ENCODE data around the gene DENND6A.

DNA sequence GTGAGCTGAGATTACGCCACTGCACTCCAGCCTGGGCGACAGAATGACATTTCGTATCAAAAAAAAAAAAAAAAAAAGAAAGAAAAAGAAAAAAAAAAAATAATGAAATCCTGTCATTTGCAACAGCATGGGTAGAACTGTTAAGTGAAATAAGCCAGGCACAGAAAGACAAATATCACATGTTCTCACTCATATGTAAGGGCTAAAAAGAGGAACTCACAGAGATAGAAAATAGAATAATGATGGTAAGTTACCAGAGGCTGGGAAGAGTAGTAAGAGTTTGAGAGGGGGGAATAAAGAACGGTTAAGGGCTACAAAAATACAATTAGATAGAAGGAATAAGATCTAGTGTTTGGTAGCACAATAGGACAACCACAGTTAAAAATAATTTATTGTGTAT, 19.7 kb downstream of the DENND6A start:
- TF ChIP-seq POLR2A (IDR thresholded peaks at IDR 0.05): no peak
- TF ChIP-seq EP300 (IDR thresholded peaks at IDR 0.05; ENCODE audit: low read depth): no peak
- TF ChIP-seq, protein P1, sequence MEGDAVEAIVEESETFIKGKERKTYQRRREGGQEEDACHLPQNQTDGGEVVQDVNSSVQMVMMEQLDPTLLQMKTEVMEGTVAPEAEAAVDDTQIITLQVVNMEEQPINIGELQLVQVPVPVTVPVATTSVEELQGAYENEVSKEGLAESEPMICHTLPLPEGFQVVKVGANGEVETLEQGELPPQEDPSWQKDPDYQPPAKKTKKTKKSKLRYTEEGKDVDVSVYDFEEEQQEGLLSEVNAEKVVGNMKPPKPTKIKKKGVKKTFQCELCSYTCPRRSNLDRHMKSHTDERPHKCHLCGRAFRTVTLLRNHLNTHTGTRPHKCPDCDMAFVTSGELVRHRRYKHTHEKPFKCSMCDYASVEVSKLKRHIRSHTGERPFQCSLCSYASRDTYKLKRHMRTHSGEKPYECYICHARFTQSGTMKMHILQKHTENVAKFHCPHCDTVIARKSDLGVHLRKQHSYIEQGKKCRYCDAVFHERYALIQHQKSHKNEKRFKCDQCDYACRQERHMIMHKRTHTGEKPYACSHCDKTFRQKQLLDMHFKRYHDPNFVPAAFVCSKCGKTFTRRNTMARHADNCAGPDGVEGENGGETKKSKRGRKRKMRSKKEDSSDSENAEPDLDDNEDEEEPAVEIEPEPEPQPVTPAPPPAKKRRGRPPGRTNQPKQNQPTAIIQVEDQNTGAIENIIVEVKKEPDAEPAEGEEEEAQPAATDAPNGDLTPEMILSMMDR (IDR thresholded peaks at IDR 0.05): no peak
- no peak for TF ChIP-seq POLR2AphosphoS5 (IDR thresholded peaks at IDR 0.05)
